Panc1 (cell line): Measurements from ENCODE around the gene PRKCZ.

Experiments used
- TF ChIP-seq, protein P1 (sequence below): fragments of 450-650 bp; IDR thresholded peaks from 2 replicates; pipeline ENCODE4 v1.5.1; 2017; ENCODE audit warnings: mild to moderate bottlenecking
- TF ChIP-seq, protein P2 (sequence below), 2 experiments: IDR thresholded peaks; 2 replicates each; pipeline ENCODE4 v1.6.1; 2011 to 2012; ENCODE audit warnings: low read depth in 2 of 2, control low read depth in 1 of 2, low read length in 1 of 2, mild to moderate bottlenecking in 1 of 2, moderate library complexity in 1 of 2; ENCODE audit not compliant: insufficient read depth in 1 of 2

DNA sequence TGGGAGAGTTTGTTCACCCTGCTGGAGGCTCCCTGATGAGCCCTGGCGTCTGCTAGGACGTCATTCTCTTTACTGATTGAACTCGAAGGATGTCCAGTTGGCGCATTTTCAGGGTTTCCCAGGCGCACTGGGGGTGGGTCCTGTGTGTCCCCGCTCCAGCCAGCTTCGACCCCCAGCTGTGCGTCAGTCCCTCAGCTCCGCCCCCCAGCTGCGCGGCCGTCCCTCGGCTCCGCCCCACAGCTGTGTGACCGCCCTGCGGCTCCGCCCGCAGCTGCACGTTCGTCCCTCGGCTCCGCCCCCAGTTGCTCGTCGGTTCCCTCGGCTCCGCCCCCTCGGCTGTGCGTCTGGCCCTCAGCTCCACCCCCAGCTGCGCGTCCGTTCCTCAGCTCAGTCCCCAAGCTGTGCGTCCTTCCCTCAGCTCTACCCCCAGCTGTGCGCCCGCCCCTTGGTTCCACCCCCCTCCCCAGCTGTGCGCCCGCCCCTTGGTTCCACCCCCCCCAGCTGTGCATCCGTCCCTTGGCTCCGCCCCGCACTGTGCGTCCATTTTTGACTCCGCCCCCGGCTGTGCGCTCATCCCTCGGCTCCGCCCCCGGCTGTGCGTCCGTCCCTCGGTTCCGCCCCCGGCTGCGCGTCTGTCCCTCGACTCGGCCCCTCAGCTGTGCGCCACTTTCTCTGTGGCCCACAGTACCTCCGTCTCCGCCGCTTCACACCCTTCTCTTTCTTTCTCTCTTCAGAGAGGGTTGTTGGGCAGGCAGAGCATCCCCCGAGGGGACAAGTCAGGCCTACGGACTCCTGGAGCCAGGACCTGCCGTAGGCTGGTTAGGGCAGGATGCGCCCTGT is 83.0 kb downstream of the PRKCZ start:
- TF ChIP-seq, protein P1, sequence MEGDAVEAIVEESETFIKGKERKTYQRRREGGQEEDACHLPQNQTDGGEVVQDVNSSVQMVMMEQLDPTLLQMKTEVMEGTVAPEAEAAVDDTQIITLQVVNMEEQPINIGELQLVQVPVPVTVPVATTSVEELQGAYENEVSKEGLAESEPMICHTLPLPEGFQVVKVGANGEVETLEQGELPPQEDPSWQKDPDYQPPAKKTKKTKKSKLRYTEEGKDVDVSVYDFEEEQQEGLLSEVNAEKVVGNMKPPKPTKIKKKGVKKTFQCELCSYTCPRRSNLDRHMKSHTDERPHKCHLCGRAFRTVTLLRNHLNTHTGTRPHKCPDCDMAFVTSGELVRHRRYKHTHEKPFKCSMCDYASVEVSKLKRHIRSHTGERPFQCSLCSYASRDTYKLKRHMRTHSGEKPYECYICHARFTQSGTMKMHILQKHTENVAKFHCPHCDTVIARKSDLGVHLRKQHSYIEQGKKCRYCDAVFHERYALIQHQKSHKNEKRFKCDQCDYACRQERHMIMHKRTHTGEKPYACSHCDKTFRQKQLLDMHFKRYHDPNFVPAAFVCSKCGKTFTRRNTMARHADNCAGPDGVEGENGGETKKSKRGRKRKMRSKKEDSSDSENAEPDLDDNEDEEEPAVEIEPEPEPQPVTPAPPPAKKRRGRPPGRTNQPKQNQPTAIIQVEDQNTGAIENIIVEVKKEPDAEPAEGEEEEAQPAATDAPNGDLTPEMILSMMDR, result no peak
- TF ChIP-seq, protein P2, sequence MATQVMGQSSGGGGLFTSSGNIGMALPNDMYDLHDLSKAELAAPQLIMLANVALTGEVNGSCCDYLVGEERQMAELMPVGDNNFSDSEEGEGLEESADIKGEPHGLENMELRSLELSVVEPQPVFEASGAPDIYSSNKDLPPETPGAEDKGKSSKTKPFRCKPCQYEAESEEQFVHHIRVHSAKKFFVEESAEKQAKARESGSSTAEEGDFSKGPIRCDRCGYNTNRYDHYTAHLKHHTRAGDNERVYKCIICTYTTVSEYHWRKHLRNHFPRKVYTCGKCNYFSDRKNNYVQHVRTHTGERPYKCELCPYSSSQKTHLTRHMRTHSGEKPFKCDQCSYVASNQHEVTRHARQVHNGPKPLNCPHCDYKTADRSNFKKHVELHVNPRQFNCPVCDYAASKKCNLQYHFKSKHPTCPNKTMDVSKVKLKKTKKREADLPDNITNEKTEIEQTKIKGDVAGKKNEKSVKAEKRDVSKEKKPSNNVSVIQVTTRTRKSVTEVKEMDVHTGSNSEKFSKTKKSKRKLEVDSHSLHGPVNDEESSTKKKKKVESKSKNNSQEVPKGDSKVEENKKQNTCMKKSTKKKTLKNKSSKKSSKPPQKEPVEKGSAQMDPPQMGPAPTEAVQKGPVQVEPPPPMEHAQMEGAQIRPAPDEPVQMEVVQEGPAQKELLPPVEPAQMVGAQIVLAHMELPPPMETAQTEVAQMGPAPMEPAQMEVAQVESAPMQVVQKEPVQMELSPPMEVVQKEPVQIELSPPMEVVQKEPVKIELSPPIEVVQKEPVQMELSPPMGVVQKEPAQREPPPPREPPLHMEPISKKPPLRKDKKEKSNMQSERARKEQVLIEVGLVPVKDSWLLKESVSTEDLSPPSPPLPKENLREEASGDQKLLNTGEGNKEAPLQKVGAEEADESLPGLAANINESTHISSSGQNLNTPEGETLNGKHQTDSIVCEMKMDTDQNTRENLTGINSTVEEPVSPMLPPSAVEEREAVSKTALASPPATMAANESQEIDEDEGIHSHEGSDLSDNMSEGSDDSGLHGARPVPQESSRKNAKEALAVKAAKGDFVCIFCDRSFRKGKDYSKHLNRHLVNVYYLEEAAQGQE (IDR thresholded peaks at IDR 0.05; ENCODE audit: insufficient read depth in 1 of 2, low read depth in 2 of 2, low read length in 1 of 2), result no peak
